Stimulated activated CD8-positive, alpha-beta memory T cell treated with anti-CD3 and anti-CD28 coated beads, Interleukin-15, amount 100 ng/mL, for 4 hours (primary cell): ENCODE results near the gene MAPRE3.
"Not testable (repeated sequence)": the region's sequence is repeated elsewhere in the genome, so short reads cannot be mapped to it uniquely, and the experiment has no call there.

ENCODE experiments used
- DNase-seq, 2 donors: peaks; one replicate each; pipeline ENCODE4 v3.0.0-alpha.2; 2020; ENCODE audit warnings: low read depth in 2 of 2

Gene MAPRE3

GRCh38 chr2:26970244-26970927 lies at the start of gene MAPRE3:
MAPRE3 (plus strand) TSS chr2:26970637; CDS start chr2:27022219, 51,582 bp downstream.
- DNase-seq: peak; percentile 53 to 61

GRCh38 chr2:26921323-26921722 lies 49.1 kb upstream of the MAPRE3 start:
- no peak for DNase-seq

- DNase-seq: peak in 1 of 2 donors; percentile 5
Measured at GRCh38 chr2:26922405-26923188, 47.8 kb upstream of the MAPRE3 start.

- DNase-seq: not testable (repeated sequence)
Measured at GRCh38 chr2:26923189-26923466, 47.3 kb upstream of the MAPRE3 start.

- no peak for DNase-seq
Measured at GRCh38 chr2:26924731-26925099, 45.7 kb upstream of the MAPRE3 start.

GRCh38 chr2:26925100-26925791 lies 45.2 kb upstream of the MAPRE3 start:
- no peak for DNase-seq

GRCh38 chr2:26927221-26927620 lies 43.2 kb upstream of the MAPRE3 start:
- DNase-seq: no peak

- DNase-seq: no peak
Measured at GRCh38 chr2:26932974-26933373, 37.5 kb upstream of the MAPRE3 start.

GRCh38 chr2:26933431-26934334 lies 36.8 kb upstream of the MAPRE3 start:
- no peak for DNase-seq

- DNase-seq: no peak
Measured at GRCh38 chr2:26934335-26934724, 36.1 kb upstream of the MAPRE3 start.

- no peak for DNase-seq
Measured at GRCh38 chr2:26934985-26935384, 35.5 kb upstream of the MAPRE3 start.

- DNase-seq: no peak
Measured at GRCh38 chr2:26936855-26937254, 33.6 kb upstream of the MAPRE3 start.

GRCh38 chr2:26938399-26939118 lies 31.9 kb upstream of the MAPRE3 start:
- DNase-seq: no peak

GRCh38 chr2:26940001-26940400 lies 30.4 kb upstream of the MAPRE3 start:
- DNase-seq: no peak

- no peak for DNase-seq
Measured at GRCh38 chr2:26941486-26941885, 29.0 kb upstream of the MAPRE3 start.

GRCh38 chr2:26942543-26943295 lies 27.7 kb upstream of the MAPRE3 start:
- peak; percentile 4 to 19 for DNase-seq

- DNase-seq: no peak
Measured at GRCh38 chr2:26945991-26946750, 24.3 kb upstream of the MAPRE3 start.

GRCh38 chr2:26946841-26947784 lies 23.3 kb upstream of the MAPRE3 start:
- no peak for DNase-seq

GRCh38 chr2:26948800-26949199 lies 21.6 kb upstream of the MAPRE3 start:
- no peak for DNase-seq
